GM12865 (cell line): Measurements from ENCODE around the gene STMN3.
"Not testable (repeated sequence)": the region's sequence is repeated elsewhere in the genome, so short reads cannot be mapped to it uniquely, and the experiment has no call there.

ENCODE experiments used
- DNase-seq: peaks from one replicate; pipeline ENCODE4 v3.0.0; 2010; ENCODE audit warnings: low read depth
- H3K4me3 ChIP-seq: 2 replicates; pipeline ENCODE4 v1.5.1; 2011; ENCODE audit warnings: mild to moderate bottlenecking, low read depth, low read length, control low read depth
- TF ChIP-seq, protein P1 (sequence below): IDR thresholded peaks from 2 replicates; pipeline ENCODE4 v1.5.1; 2011; ENCODE audit warnings: low read length, control low read depth, low read depth, inconsistent platforms; ENCODE audit not compliant: insufficient read depth; ENCODE audit errors: missing control alignments

The STMN3 gene

DNA sequence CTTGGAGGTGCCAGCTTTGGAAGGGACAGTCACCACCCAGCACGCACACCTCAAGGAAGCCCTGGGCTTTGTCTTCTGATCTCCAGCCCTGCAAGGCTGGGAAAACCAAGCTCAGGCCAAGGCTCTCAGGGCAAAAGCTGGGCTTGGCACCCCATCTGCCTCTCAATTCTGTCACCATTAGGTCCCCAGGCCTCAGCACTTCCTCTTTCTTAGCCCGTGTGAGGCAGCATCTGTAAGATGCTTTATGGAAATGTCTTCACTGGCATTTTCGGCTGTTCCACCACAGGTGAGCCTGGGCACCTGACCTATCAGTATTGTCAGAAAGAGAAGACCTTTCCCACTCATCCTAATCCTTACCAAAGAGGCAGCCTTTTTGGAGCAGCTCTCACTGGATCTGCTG lies 50.9 kb downstream of the STMN3 start:
- no peak for DNase-seq

DNA sequence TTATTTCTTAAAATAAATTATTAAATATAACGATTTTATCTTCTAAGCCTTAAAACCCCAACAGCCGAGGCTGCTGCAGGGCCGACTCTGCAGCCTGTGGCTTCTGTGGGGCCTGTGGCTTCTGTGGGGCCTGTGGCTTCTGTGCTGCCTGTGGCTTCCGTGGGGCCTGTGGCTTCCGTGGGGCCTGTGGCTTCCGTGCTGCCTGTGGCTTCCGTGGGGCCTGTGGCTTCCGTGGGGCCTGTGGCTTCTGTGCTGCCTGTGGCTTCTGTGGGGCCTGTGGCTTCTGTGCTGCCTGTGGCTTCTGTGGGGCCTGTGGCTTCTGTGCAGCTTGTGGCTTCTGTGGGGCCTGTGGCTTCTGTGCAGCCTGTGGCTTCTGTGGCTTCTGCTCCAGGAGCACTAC lies 51.5 kb downstream of the STMN3 start:
- DNase-seq, H3K4me3 ChIP-seq: not testable (repeated sequence)

More for the DNA sequence above, 50.9 kb downstream of the STMN3 start:
- no peak overlapping the region for H3K4me3 ChIP-seq
- TF ChIP-seq, protein P1, sequence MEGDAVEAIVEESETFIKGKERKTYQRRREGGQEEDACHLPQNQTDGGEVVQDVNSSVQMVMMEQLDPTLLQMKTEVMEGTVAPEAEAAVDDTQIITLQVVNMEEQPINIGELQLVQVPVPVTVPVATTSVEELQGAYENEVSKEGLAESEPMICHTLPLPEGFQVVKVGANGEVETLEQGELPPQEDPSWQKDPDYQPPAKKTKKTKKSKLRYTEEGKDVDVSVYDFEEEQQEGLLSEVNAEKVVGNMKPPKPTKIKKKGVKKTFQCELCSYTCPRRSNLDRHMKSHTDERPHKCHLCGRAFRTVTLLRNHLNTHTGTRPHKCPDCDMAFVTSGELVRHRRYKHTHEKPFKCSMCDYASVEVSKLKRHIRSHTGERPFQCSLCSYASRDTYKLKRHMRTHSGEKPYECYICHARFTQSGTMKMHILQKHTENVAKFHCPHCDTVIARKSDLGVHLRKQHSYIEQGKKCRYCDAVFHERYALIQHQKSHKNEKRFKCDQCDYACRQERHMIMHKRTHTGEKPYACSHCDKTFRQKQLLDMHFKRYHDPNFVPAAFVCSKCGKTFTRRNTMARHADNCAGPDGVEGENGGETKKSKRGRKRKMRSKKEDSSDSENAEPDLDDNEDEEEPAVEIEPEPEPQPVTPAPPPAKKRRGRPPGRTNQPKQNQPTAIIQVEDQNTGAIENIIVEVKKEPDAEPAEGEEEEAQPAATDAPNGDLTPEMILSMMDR = no peak

DNA sequence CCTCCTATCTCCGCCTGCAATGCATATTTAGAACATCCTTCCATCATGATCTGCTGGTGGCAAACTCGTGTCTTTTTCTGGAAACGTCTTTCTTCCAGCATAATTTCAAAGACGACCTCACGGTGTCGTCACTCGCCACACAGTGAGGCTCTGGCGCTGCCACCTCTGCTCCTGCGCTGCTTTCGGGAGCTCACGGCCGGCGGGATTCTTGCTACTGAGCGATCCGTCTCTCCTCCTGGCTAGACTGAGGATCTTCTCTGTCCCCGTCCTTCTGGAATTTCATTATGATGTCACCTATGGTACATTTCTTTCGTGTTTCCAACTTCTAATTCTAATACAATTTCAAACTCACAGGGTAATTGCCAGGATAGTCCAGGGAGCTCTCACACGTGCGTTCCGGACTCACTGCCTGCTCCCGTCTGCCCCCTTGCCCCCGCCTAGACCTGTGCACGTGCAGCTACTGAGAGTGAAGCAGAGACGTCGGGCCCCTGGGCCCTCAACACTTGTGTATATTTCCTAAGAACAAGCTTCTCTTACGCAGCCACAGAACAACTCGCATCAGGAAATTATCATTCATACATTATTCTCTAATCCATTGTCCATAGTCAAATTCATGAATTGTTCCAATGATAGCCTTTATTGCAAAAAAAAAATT lies 53.7 kb downstream of the STMN3 start:
- TF ChIP-seq, protein P1 = no peak
- no peak for DNase-seq
- no peak overlapping the region for H3K4me3 ChIP-seq

DNA sequence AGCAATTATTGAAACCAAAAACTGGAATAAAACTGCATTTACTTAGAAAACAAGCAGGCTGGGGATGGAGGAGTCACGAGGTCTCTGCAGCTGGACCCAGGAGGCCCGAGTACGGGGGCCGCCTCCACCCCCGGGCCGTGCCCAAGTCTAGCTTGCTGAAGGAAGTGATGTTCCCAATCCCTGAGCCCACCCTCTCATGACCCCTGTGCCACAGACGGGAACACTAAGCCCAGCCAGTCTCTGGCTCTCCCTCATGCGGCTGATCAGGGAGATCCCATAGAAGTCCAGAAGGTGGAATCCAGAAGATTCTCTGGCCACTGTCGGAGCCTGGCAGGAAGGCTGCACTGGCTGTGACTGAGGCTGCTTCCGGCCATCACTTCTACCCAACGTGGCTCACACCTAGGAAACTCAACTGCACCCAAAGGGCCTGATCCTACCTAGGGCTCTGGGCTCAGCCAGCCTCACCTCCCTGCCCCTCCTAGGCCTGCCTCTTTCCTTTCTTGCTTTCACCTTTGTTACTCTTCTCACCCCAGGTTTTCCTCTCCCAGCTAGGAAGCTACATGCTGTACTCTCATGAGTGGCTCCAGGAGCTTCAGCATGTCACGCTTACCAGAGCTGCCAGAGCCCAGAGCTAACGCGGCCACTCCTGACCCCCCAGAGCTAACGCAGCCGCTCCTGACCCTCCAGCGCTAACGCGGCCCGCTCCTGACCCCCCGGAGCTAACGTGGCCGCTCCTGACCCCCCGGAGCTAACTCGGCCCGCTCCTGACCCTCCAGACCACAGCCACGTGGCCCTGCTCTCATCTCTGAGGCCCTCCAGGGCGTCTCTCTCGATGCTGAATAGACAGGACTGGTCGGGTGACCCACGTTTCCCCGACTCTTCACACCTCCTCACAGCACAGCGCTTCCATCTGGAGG lies 54.5 kb downstream of the STMN3 start:
- TF ChIP-seq, protein P1 = no peak

DNA sequence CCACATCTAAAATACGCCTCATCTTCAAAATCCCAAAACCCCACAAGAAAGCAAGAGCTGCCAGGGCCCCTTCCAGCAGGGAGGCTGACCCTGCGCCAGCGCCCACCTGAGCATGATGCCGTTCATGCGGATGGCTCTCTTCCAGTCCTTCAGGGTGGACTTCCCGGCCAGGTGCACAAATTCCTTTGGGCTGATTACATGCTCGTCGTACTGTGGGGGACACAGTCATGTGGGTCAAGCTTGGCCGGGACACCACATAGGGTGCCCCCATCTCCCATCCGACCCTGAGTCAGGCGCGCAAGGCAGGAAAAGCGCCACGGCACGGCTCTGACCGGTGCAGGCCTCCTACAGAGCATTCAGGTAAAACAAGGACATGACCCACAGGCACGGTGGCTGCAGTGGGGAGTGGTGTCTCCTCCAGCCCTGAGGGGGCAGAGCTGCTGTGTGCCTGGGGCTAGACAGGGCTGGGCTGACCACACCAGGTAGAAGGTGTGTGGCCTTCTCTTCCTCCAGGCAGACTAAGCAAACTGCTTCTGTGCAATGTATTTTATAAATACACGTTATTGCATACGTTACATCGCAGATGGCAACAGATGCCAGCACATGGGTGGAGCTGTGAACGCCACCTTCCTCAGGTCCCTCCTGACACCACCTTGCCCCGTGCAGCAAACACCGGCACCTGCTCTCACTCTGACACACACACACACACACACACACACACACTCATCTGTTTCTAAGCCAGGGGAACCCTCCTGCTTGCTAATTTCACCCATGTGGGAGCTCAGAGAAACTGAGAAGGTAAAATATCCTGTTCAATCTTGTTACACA lies 55.4 kb downstream of the STMN3 start:
- DNase-seq = no peak
- H3K4me3 ChIP-seq = no peak overlapping the region
- TF ChIP-seq, protein P1 = no peak

More for the DNA sequence above, 54.5 kb downstream of the STMN3 start:
- DNase-seq = no peak
- no peak overlapping the region for H3K4me3 ChIP-seq

DNA sequence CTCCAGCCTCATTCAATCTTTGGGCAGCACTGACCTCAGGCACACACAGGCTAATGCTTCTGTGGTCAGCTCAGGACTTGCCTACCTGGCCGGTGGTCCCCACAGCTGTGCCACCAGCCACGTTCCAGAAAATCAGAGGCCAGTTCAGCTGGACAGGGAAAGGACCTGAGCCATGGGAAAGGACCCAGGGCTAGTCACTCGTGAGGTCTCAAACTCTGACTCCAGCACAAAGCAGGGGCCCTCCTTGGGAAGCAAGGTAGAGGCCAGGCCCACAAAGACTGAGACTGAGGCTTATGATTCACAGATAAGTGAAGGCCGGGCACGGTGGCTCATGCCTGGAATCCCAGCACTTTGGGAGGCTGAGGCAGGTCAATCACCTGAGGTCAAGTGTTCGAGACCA lies 56.8 kb downstream of the STMN3 start:
- no peak for DNase-seq
- TF ChIP-seq, protein P1 = no peak
- no peak overlapping the region for H3K4me3 ChIP-seq
